ENCODE results near the gene TYMP.
"Not testable (repeated sequence)": the region's sequence is repeated elsewhere in the genome, so short reads cannot be mapped to it uniquely, and the experiment has no call there.

Gene TYMP

DNA sequence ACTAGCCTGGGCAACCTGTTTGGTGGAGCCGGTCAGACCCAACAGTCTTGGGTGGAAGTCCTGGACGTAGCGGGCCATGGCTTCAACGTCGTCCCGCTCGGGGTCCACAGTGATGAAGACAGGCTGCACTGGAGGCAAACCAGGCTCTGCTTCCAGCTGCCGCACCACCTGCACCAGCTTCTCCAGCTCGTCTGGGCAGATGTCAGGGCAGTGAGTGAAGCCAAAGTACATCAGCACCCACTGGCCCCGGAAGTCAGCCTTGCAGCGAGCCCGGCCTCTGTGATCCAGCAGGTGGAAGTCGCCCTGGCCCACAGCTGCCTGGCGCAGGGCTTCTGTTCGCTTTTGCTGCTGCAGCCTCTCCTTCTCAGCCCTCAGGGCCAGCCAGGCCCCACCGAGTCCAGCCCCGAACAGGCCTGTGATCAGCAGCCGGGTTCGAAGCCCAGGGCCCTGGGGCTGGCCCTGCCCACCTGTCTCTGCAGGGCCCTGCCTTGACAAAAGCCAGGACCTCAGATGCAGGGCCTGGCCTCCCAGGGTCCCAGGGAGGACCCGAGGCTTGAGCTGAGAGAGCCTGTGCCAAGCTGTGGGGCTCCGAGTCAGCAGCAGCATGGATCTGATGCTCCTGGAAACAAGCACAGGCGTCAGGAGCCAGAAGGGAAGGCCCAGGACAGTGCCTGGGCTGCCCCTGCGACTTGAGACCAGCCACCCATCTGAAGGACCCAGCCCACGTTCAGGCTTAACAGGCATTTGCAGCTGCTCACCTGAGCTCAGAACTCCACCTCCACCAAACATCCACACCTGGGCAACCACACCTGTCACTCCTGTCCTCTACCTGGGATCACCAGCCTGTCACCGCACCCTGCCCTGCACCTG is 5.8 kb downstream of the TYMP start:
- DNase-seq (ENCODE audit: low spot score), result peak; percentile 33

DNA sequence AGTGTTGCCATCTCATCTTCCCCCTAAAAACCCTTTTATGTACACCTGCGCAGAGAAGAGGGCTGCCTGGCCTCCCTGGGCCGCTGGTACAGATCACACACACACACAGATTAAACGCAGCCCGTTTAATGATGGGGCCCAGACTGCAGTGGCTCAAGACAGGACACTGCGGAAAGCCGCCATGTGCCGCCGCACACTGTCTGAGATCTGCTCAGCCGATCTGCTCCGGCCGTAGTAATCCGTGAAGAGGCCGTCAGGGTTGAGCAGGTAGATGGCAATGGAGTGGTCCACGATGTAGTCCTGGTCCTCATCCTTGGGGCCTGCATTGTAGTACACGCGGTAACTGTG is 6.4 kb downstream of the TYMP start:
- no peak for DNase-seq (ENCODE audit: low spot score)

DNA sequence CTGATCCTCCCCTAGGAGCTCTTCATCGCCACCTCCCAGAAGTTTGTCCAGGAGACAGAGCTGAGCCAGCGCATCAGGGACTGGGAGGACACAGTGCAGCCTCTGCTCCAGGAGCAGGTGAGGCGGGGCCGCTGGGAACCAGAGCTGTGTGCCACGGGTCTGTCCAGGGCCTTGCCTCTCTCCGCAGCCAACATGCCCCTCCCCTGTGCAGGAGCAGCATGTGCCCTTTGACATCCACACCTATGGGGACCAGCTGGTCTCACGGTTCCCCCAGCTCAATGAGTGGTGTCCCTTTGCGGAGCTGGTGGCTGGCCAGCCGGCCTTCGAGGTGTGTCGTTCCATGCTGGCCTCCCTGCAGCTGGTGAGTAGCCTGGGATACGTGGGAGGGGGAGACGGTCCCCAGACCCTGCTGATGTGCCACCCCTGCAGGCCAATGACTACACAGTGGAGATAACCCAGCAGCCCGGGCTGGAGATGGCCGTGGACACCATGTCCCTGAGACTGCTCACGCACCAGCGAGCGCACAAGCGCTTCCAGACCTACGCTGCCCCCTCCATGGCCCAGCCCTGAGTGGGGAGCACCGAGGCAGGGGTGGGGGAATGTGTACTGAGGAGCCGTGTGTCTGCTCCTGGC is 6.9 kb downstream of the TYMP start:
- DNase-seq (ENCODE audit: low spot score), result no peak

DNA sequence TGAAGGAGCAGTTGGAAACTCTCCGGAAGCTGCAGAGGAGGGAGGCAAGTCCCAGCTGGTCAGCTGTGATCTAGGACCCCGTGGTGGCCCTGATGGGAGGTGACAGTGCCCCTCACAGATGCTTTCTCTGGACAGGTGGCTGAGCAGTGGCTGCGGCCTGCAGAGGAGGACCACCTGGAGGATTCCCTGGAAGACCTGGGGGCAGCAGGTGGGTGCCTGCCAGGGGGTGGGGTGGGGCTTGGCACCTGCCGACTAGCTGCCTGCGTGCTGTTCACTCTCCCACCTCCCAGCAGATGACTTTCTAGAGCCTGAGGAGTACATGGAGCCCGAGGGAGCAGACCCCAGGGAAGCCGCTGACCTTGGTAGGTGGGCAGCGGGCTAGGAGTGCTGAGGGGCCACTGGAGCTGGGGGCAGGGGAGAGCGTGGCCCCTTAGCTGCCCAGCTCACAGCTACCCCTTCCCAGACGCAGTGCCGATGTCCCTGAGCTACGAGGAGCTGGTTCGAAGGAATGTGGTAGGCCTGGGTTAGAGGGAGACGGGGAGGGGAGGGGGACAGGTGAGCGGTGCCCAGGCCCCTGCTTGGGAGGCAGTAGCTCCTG is 7.5 kb downstream of the TYMP start:
- DNase-seq (ENCODE audit: low spot score), result no peak

- DNase-seq (ENCODE audit: low spot score), result no peak
These were observed 8.1 kb downstream of the TYMP start for GRCh38 chr22:50521710-50522109.

- no peak for DNase-seq (ENCODE audit: low spot score)
These were observed 8.9 kb downstream of the TYMP start for GRCh38 chr22:50520826-50521453.

GRCh38 chr22:50520184-50520583 is 9.6 kb downstream of the TYMP start:
- not testable (repeated sequence) for DNase-seq (ENCODE audit: low spot score)

DNA sequence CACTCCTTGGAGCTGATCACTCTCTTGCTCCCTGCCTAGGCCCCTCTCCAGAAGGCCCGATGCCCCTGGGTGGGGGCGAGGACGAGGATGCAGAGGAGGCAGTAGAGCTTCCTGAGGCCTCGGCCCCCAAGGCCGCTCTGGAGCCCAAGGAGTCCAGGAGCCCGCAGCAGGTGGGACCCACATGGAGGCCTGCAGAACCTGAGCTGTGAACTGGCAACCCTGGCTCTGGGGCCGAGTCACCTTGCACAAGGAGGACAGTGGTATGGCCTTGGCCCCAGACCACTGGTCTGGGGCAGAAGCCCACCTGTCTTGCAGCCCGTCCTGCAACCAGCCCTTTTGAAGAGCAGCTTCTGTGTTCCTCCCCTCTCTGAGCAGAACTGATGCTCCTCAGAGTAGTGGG is 10.7 kb downstream of the TYMP start:
- DNase-seq (ENCODE audit: low spot score), result no peak

DNA sequence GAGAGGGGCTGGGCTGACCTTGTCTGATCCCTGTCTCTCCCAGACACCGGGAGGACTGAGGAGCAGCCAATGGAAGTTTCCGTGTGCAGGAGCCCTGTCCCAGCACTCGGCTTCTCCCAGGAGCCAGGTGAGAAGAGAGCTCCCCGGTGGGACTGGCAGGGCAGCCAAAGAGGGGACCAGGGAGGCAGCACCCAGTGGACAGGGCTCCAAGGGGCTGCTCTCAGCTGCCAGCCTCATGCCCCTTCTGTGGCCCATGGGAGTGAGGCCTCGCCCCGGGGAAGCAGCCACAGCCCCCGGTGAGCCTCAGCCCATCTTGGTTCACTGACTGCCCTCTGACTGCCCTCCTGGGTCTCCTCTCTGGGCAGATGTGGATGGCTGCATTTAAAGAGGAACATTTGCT is 11.2 kb downstream of the TYMP start:
- no peak for DNase-seq (ENCODE audit: low spot score)

DNA sequence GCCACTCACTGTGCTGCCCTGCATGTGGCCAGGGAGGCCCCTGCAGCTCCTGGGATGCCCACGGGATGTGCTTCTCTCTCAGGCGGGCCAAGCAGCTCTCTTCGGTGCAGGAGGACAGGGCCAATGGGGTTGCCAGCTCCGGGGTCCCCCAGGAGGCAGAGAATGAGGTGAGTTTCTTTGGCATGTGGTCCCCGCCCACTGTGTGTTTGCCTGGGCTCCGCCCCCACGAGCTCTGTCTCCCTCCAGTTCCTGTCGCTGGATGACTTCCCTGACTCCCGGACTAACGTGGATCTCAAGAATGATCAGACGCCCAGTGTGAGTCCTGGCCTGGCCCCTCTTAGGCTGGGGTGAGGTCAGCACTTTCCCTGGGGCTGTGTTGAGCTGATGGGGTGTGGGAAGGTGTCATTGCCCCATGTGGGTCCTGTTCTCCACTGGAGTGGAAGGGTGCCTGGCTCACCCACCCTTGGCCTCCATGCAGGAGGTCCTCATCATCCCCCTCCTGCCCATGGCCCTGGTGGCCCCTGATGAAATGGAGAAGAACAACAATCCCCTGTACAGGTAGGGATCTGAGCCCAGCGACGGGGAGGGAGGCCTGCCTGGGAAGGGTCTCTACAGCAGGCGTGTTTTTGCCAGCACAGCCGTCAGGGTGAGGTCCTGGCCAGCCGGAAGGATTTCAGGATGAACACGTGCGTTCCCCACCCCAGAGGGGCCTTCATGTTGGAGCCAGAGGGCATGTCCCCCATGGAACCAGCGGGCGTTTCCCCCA is 12.1 kb downstream of the TYMP start:
- no peak for DNase-seq (ENCODE audit: low spot score)

GRCh38 chr22:50516891-50517290 is 12.9 kb downstream of the TYMP start:
- DNase-seq (ENCODE audit: low spot score), result no peak

- no peak for DNase-seq (ENCODE audit: low spot score)
These were observed 13.7 kb downstream of the TYMP start for GRCh38 chr22:50516068-50516467.

GRCh38 chr22:50513175-50513574 is 16.6 kb downstream of the TYMP start:
- no peak for DNase-seq (ENCODE audit: low spot score)

DNA sequence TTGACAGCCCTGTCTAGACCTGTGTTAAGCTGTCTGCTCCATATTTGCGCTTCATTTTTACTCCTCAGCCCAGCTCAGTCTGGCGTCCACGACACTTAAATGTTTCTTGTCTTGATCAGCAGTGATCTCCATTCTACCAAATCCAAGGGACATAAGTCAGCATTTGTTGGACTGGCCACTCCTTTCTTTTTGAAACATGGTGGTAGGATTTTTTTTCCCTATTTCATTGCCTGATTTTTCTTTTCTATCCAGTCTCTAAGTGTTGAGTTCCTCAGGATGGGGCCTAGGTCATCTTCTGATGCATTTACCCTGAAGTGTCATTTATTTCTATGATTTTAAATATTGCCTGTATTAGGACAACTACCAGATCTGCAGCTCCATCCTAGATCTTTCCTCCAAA is 20.9 kb downstream of the TYMP start:
- no peak for DNase-seq (ENCODE audit: low spot score)

DNA sequence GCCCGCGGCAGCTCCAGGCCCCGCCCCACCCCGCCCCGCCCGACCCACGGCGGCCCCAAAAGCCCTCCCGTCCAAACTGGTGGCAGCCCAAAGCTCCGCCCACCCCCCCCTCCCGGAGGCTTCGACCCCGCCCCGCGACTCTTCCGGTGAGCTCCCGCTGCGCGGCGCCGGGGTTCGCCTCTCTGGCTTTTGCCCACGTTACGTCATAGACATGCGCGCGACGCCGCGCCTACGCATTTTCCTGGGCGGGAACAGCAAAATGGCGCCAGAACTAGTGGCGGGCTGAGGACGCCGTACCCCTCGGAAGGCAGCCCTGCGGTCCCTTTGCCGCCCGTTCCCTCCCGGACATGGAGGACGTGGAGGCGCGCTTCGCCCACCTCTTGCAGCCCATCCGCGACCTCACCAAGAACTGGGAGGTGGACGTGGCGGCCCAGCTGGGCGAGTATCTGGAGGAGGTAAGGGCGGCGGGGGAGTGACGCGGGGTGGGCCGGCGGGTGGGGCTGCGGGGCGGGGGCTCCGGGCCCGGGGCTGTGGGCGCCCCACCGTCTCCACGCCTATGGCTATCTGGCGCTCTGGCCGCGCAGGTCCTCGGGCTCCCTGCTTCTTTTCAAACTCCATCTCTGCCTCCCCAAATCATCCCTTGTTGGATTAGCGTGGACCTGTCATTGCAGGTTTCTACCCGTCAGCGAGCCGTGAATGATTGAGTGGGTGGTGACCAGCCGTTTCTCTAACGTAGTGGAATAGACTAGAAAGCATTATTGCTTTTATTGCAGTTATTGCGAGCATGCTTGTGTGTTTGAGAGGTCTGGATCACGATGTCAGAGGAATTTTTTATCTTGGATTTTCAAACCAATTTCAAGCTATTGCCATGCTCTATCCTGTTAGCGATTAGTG is 21.6 kb downstream of the TYMP start, which contains the start of gene NCAPH2:
Gene NCAPH2 (plus strand): TSS at position 234 of the 894 bp plus-strand sequence. CDS start 114 bp downstream, at position 348.
- DNase-seq (ENCODE audit: low spot score), result peak; percentile 98

GRCh38 chr22:50507421-50507990 is 22.3 kb downstream of the TYMP start, which contains the start of gene LMF2:
TSS of gene LMF2 (minus strand) at chr22:50507702. CDS start at chr22:50507675, 27 bp downstream.
- DNase-seq (ENCODE audit: low spot score), result peak; percentile 86

- no peak for DNase-seq (ENCODE audit: low spot score)
These were observed 23.0 kb downstream of the TYMP start for GRCh38 chr22:50506611-50507420.

- DNase-seq (ENCODE audit: low spot score), result no peak
These were observed 23.8 kb downstream of the TYMP start for GRCh38 chr22:50505776-50506610.

Measured in NAMALWA (cell line).